ENCODE measurements around the gene UTS2R.

UTS2R gene

GRCh38 chr17:82383411-82383810 lies 11.8 kb downstream of the UTS2R start:
- CTCF ChIA-PET = no interaction called here

More at GRCh38 chr17:82383411-82383810, 11.8 kb downstream of the UTS2R start:
- Histone ChIP-seq H3K36me3 (ENCODE audit: control insufficient read depth in 2 of 2, insufficient read depth in 1 of 2, low read length in 2 of 2) (no peaks in the 10 kb centered on the region), H3K4me1 (ENCODE audit: control insufficient read depth, insufficient read depth, low read length) (no peaks in the 10 kb centered on the region), H3K27ac (ENCODE audit: extremely low read depth, low read depth, low read length) (no peak overlapping the region), H3K4me3 (ENCODE audit: low read depth, low read length) (no peak overlapping the region), H3K9me3 (ENCODE audit: control insufficient read depth, insufficient read depth, low read depth, low read length) (no peaks in the 10 kb centered on the region)
- POLR2A ChIA-PET = no interaction called here
- TF ChIP-seq ZNF639 (tag by site-specific recombination; IDR thresholded peaks at IDR 0.05) (no peak), ZNF580 (tag by site-specific recombination; IDR thresholded peaks at IDR 0.05) (no peak), TCF7L2 (IDR thresholded peaks at IDR 0.05; ENCODE audit: borderline replicate concordance, low read depth, low read length) (no peak), PRDM10 (tag by site-specific recombination; IDR thresholded peaks at IDR 0.05) (no peak), ZNF354C (tag by site-specific recombination; IDR thresholded peaks at IDR 0.05; ENCODE audit: borderline replicate concordance, low read depth) (no peak), ZNF777 (tag by site-specific recombination; IDR thresholded peaks at IDR 0.05; ENCODE audit: borderline replicate concordance) (no peak), ZNF510 (tag by site-specific recombination; IDR thresholded peaks at IDR 0.05; ENCODE audit: insufficient replicate concordance) (no peak), ZNF585B (tag by site-specific recombination; IDR thresholded peaks at IDR 0.05) (no peak), ZNF677 (tag by site-specific recombination; IDR thresholded peaks at IDR 0.05) (no peak), ZNF645 (tag by site-specific recombination; IDR thresholded peaks at IDR 0.05) (no peak), SETDB1 (IDR thresholded peaks at IDR 0.05; ENCODE audit: insufficient read length, low read length) (no peak), ZNF670 (tag by site-specific recombination; IDR thresholded peaks at IDR 0.05; ENCODE audit: low read depth) (no peak), ZNF843 (tag by site-specific recombination; IDR thresholded peaks at IDR 0.05) (no peak), ZNF518A (tag by site-specific recombination; conservative IDR thresholded peaks at IDR 0.05; ENCODE audit: low read depth) (no peak), PRDM4 (tag by site-specific recombination; IDR thresholded peaks at IDR 0.05) (no peak), ZSCAN18 (tag by site-specific recombination; IDR thresholded peaks at IDR 0.05) (no peak)
